GM19452 (cell line): ENCODE measurements around the gene PHF13.
"Not testable (repeated sequence)": the region's sequence is repeated elsewhere in the genome, so short reads cannot be mapped to it uniquely, and the experiment has no call there.

Experiments used
- ATAC-seq: cut with Tn5 transposase; IDR thresholded peaks from one replicate; pipeline ENCODE4 v1.9.1; 2021; ENCODE audit not compliant: unreplicated experiment

The PHF13 gene

GRCh38 chr1:6627031-6627430 lies 13.5 kb downstream of the PHF13 start:
- ATAC-seq, result no peak

- no peak for ATAC-seq
These were observed 14.5 kb downstream of the PHF13 start for GRCh38 chr1:6627841-6628545.

GRCh38 chr1:6628971-6629479 lies 15.5 kb downstream of the PHF13 start:
- ATAC-seq, result no peak

GRCh38 chr1:6630027-6630426 lies 16.5 kb downstream of the PHF13 start:
- no peak for ATAC-seq

GRCh38 chr1:6631058-6631457 lies 17.5 kb downstream of the PHF13 start:
- ATAC-seq, result no peak

- no peak for ATAC-seq
These were observed 19.3 kb downstream of the PHF13 start for GRCh38 chr1:6632588-6633514.

GRCh38 chr1:6634371-6635052 lies 21.0 kb downstream of the PHF13 start:
- ATAC-seq, result no peak

- no peak for ATAC-seq
These were observed 21.8 kb downstream of the PHF13 start for GRCh38 chr1:6635161-6635909.

- no peak for ATAC-seq
These were observed 22.6 kb downstream of the PHF13 start for GRCh38 chr1:6635910-6636760.

- ATAC-seq, result not testable (repeated sequence)
These were observed 23.2 kb downstream of the PHF13 start for GRCh38 chr1:6636778-6637177.

- ATAC-seq, result no peak
These were observed 24.2 kb downstream of the PHF13 start for GRCh38 chr1:6637770-6638169.

GRCh38 chr1:6638226-6638625 lies 24.7 kb downstream of the PHF13 start:
- no peak for ATAC-seq

- ATAC-seq, result not testable (repeated sequence)
These were observed 27.3 kb downstream of the PHF13 start for GRCh38 chr1:6640867-6641266.

GRCh38 chr1:6645018-6645417 lies 31.5 kb downstream of the PHF13 start:
- ATAC-seq, result no peak

GRCh38 chr1:6646499-6647148 lies 33.1 kb downstream of the PHF13 start:
- no peak for ATAC-seq

GRCh38 chr1:6648556-6648955 lies 35.0 kb downstream of the PHF13 start:
- ATAC-seq, result no peak

- ATAC-seq, result no peak
These were observed 38.4 kb downstream of the PHF13 start for GRCh38 chr1:6651909-6652308.

GRCh38 chr1:6652986-6653385 lies 39.5 kb downstream of the PHF13 start:
- ATAC-seq, result no peak
